T-helper 17 cell (primary cell): ENCODE results near the gene TMEM267. TPM values are rescaled to one million over a fixed set of nuclear protein-coding genes. Genes with fewer than 3 reads are reported as not detected.
"Not testable (repeated sequence)": the region's sequence is repeated elsewhere in the genome, so short reads cannot be mapped to it uniquely, and the experiment has no call there.

Experiments
- ATAC-seq: fragments of 150-1000 bp; cut with Tn5 transposase; 2 replicates; pipeline ENCODE4 v1.10.0; 2021; ENCODE audit warnings: mild to moderate bottlenecking, moderate library complexity
- DNase-seq, 3 donors: peaks; one replicate each; pipeline versions ENCODE4 v3.0.0 to v3.0.0-alpha.2; 2020 to 2021
- H3K9me3 ChIP-seq: one replicate; pipeline ENCODE4 v1.7.0; 2013; ENCODE audit warnings: low read length, mild to moderate bottlenecking; ENCODE audit not compliant: control insufficient read depth, poor library complexity, severe bottlenecking
- H3K27ac Mint-ChIP-seq: one replicate; pipeline ENCODE4 v1.8.0; 2022; ENCODE audit warnings: mild to moderate bottlenecking, moderate library complexity, mixed read lengths
- H3K27me3 Mint-ChIP-seq: one replicate; pipeline ENCODE4 v1.8.0; 2022; ENCODE audit warnings: mixed read lengths
- H3K36me3 Mint-ChIP-seq: one replicate; pipeline ENCODE4 v1.8.0; 2022; ENCODE audit warnings: low read depth, mixed read lengths
- H3K4me1 Mint-ChIP-seq: one replicate; pipeline ENCODE4 v1.8.0; 2022; ENCODE audit warnings: mild to moderate bottlenecking, mixed read lengths
- H3K4me3 Mint-ChIP-seq: one replicate; pipeline ENCODE4 v1.8.0; 2022; ENCODE audit warnings: mild to moderate bottlenecking, moderate library complexity, mixed read lengths
- total RNA-seq, 4 donors: library from RNA in 2 of 4; stranded (reverse) in 2 of 4; gene quantifications; one replicate each; pipeline ENCODE4 v1.2.3 and lab custom pipeline; 2022 to 2026

The TMEM267 gene
- total RNA-seq (10 to 100 TPM in 1 of 2 donors, 1 to 10 TPM in 1; 9.1 to 10.6 TPM), total RNA-seq (lab: John Stamatoyannopoulos, UW) (5.7 to 17.2 reads per million in 2 donors)

- no peaks in the 10 kb centered on the region for H3K36me3 Mint-ChIP-seq
- H3K27me3 Mint-ChIP-seq, result no peaks in the 10 kb centered on the region
- H3K4me3 Mint-ChIP-seq, result peak within 1 kb of the TSS; percentile 96
- H3K4me1 Mint-ChIP-seq, result peaks cover 21% of the 10 kb centered on the region
- DNase-seq (peak; percentile 56 to 70 (median 69)), ATAC-seq (peak; percentile 91)
- no peaks in the 10 kb centered on the region for H3K9me3 ChIP-seq
- peak within 1 kb of the TSS; percentile 98 for H3K27ac Mint-ChIP-seq
Measured at GRCh38 chr5:43483298-43484105, at the start of gene TMEM267. TSS of gene TMEM267 (minus strand) at chr5:43483865. CDS start at chr5:43453969, 29,896 bp downstream.

- no peaks in the 10 kb centered on the region for H3K27me3 Mint-ChIP-seq
- peaks cover 2% of the 10 kb centered on the region for H3K4me1 Mint-ChIP-seq
- DNase-seq (no peak), ATAC-seq (no peak)
- no peak overlapping the region for H3K4me3 Mint-ChIP-seq
- H3K9me3 ChIP-seq, result no peaks in the 10 kb centered on the region
- no peak overlapping the region for H3K27ac Mint-ChIP-seq
- peaks cover 11% of the 10 kb centered on the region for H3K36me3 Mint-ChIP-seq
Measured at GRCh38 chr5:43530648-43531047, 47.0 kb upstream of the TMEM267 start.

GRCh38 chr5:43523662-43524072, 40.0 kb upstream of the TMEM267 start:
- no peaks in the 10 kb centered on the region for H3K27me3 Mint-ChIP-seq
- ATAC-seq, result no peak

GRCh38 chr5:43520615-43521014, 37.0 kb upstream of the TMEM267 start:
- Mint-ChIP-seq H3K27me3 (no peaks in the 10 kb centered on the region), H3K36me3 (no peaks in the 10 kb centered on the region), H3K4me1 (peaks cover 3% of the 10 kb centered on the region), H3K4me3 (no peak overlapping the region), H3K27ac (no peak overlapping the region)
- DNase-seq (no peak), ATAC-seq (no peak)
- no peaks in the 10 kb centered on the region for H3K9me3 ChIP-seq

More at GRCh38 chr5:43523662-43524072, 40.0 kb upstream of the TMEM267 start:
- H3K9me3 ChIP-seq, result no peaks in the 10 kb centered on the region
- Mint-ChIP-seq H3K4me3 (peak overlapping the region; percentile 10), H3K4me1 (peaks cover 2% of the 10 kb centered on the region), H3K27ac (no peak overlapping the region), H3K36me3 (no peaks in the 10 kb centered on the region)
- DNase-seq, result no peak

GRCh38 chr5:43515678-43516048, 32.0 kb upstream of the TMEM267 start:
- H3K27ac Mint-ChIP-seq, result peak overlapping the region; percentile 97
- no peak for DNase-seq
- H3K36me3 Mint-ChIP-seq, result peaks cover 4% of the 10 kb centered on the region
- ATAC-seq, result no peak
- no peaks in the 10 kb centered on the region for H3K9me3 ChIP-seq
- no peaks in the 10 kb centered on the region for H3K27me3 Mint-ChIP-seq
- peaks cover 25% of the 10 kb centered on the region for H3K4me1 Mint-ChIP-seq
- peak overlapping the region; percentile 91 for H3K4me3 Mint-ChIP-seq

- peak within 1 kb of the TSS; percentile 97 for H3K27ac Mint-ChIP-seq
- peaks cover 4% of the 10 kb centered on the region for H3K36me3 Mint-ChIP-seq
- H3K9me3 ChIP-seq, result no peaks in the 10 kb centered on the region
- ATAC-seq (peak; percentile 94), DNase-seq (peak; percentile 88 to 93 (median 88))
- peak within 1 kb of the TSS; percentile 91 for H3K4me3 Mint-ChIP-seq
- H3K27me3 Mint-ChIP-seq, result no peaks in the 10 kb centered on the region
- H3K4me1 Mint-ChIP-seq, result peaks cover 25% of the 10 kb centered on the region
Measured at GRCh38 chr5:43514816-43515677, 31.4 kb upstream of the TMEM267 start, which contains the start of gene C5orf34. TSS of gene C5orf34 (minus strand) at chr5:43515148. CDS start at chr5:43509339, 5,809 bp downstream.

GRCh38 chr5:43514471-43514815, 30.8 kb upstream of the TMEM267 start:
- no peaks in the 10 kb centered on the region for H3K27me3 Mint-ChIP-seq
- H3K36me3 Mint-ChIP-seq, result peaks cover 4% of the 10 kb centered on the region
- peak; percentile 62 for ATAC-seq
- H3K4me3 Mint-ChIP-seq, result peak overlapping the region; percentile 91
- no peaks in the 10 kb centered on the region for H3K9me3 ChIP-seq
- peak overlapping the region; percentile 97 for H3K27ac Mint-ChIP-seq
- H3K4me1 Mint-ChIP-seq, result peaks cover 23% of the 10 kb centered on the region
- no peak for DNase-seq

- peak overlapping the region; percentile 91 for H3K4me3 Mint-ChIP-seq
- H3K4me1 Mint-ChIP-seq, result peaks cover 23% of the 10 kb centered on the region
- DNase-seq (no peak), ATAC-seq (no peak)
- no peaks in the 10 kb centered on the region for H3K27me3 Mint-ChIP-seq
- no peaks in the 10 kb centered on the region for H3K9me3 ChIP-seq
- H3K36me3 Mint-ChIP-seq, result peaks cover 4% of the 10 kb centered on the region
- peak overlapping the region; percentile 97 for H3K27ac Mint-ChIP-seq
Measured at GRCh38 chr5:43514025-43514424, 30.4 kb upstream of the TMEM267 start.

GRCh38 chr5:43511062-43511461, 27.4 kb upstream of the TMEM267 start:
- ATAC-seq, H3K4me3 Mint-ChIP-seq, H3K27me3 Mint-ChIP-seq, H3K27ac Mint-ChIP-seq, H3K36me3 Mint-ChIP-seq, DNase-seq, H3K9me3 ChIP-seq: not testable (repeated sequence)
- peaks cover 23% of the 10 kb centered on the region for H3K4me1 Mint-ChIP-seq

- Mint-ChIP-seq H3K36me3 (peaks cover 3% of the 10 kb centered on the region), H3K27me3 (no peaks in the 10 kb centered on the region), H3K4me1 (peaks cover 2% of the 10 kb centered on the region), H3K27ac (no peak overlapping the region), H3K4me3 (no peak overlapping the region)
- DNase-seq (no peak), ATAC-seq (no peak)
- no peaks in the 10 kb centered on the region for H3K9me3 ChIP-seq
Measured at GRCh38 chr5:43498581-43498980, 14.9 kb upstream of the TMEM267 start.

GRCh38 chr5:43497311-43498104, 13.8 kb upstream of the TMEM267 start:
- H3K27ac Mint-ChIP-seq, result no peak overlapping the region
- DNase-seq, result no peak
- no peaks in the 10 kb centered on the region for H3K9me3 ChIP-seq
- no peaks in the 10 kb centered on the region for H3K27me3 Mint-ChIP-seq
- ATAC-seq, result no peak
- H3K36me3 Mint-ChIP-seq, result peaks cover 3% of the 10 kb centered on the region
- peaks cover 2% of the 10 kb centered on the region for H3K4me1 Mint-ChIP-seq
- peak overlapping the region; percentile 41 for H3K4me3 Mint-ChIP-seq

GRCh38 chr5:43491326-43491725, 7.7 kb upstream of the TMEM267 start:
- ATAC-seq (no peak), DNase-seq (no peak)
- Mint-ChIP-seq H3K27me3 (no peaks in the 10 kb centered on the region), H3K4me3 (no peak overlapping the region), H3K27ac (no peak overlapping the region), H3K4me1 (peaks cover 3% of the 10 kb centered on the region), H3K36me3 (no peaks in the 10 kb centered on the region)
- no peaks in the 10 kb centered on the region for H3K9me3 ChIP-seq
